NCI-H748 treated with DMSO at 0.1 percent for 48 hours (cell line): ENCODE measurements around the gene TRIP11.
A peak's percentile ranks its signal among the peaks of the same experiment; 100 is the strongest.
"Not testable (repeated sequence)": the region's sequence is repeated elsewhere in the genome, so short reads cannot be mapped to it uniquely, and the experiment has no call there.

ENCODE experiments used
- DNase-seq: peaks from one replicate; lab custom pipeline; 2025; lab: John Stamatoyannopoulos, UW

The TRIP11 gene

GRCh38 chr14:92039719-92040430, at the start of gene TRIP11:
TRIP11 (minus strand) TSS chr14:92040059; CDS start chr14:92039685, 374 bp downstream.
- DNase-seq: peak; percentile 91

- DNase-seq: no peak
These were observed 48.6 kb upstream of the TRIP11 start for GRCh38 chr14:92088494-92088893.

GRCh38 chr14:92074555-92074954, 34.7 kb upstream of the TRIP11 start:
- no peak for DNase-seq

- no peak for DNase-seq
These were observed 18.4 kb upstream of the TRIP11 start for GRCh38 chr14:92058006-92058917.

- no peak for DNase-seq
These were observed 9.9 kb upstream of the TRIP11 start for GRCh38 chr14:92049781-92050180.

GRCh38 chr14:92049221-92049620, 9.4 kb upstream of the TRIP11 start:
- not testable (repeated sequence) for DNase-seq

- DNase-seq: not testable (repeated sequence)
These were observed 6.0 kb upstream of the TRIP11 start for GRCh38 chr14:92045904-92046303.

- not testable (repeated sequence) for DNase-seq
These were observed 1.9 kb upstream of the TRIP11 start for GRCh38 chr14:92041766-92042165.

GRCh38 chr14:92041203-92041602, 1.3 kb upstream of the TRIP11 start:
- no peak for DNase-seq

GRCh38 chr14:92040431-92041051, 682 bp upstream of the TRIP11 start:
- peak; percentile 42 for DNase-seq

GRCh38 chr14:92039063-92039718, 668 bp downstream of the TRIP11 start:
- DNase-seq: peak; percentile 71

GRCh38 chr14:92037989-92038388, 1.9 kb downstream of the TRIP11 start:
- DNase-seq: no peak

GRCh38 chr14:92035890-92036289, 4.0 kb downstream of the TRIP11 start:
- no peak for DNase-seq

GRCh38 chr14:92033906-92034687, 5.8 kb downstream of the TRIP11 start:
- no peak for DNase-seq

GRCh38 chr14:92033433-92033832, 6.4 kb downstream of the TRIP11 start:
- no peak for DNase-seq

- DNase-seq: no peak
These were observed 13.2 kb downstream of the TRIP11 start for GRCh38 chr14:92026548-92027190.

GRCh38 chr14:92022036-92022435, 17.8 kb downstream of the TRIP11 start:
- DNase-seq: no peak

- DNase-seq: no peak
These were observed 18.3 kb downstream of the TRIP11 start for GRCh38 chr14:92021523-92021922.

GRCh38 chr14:92014040-92014439, 25.8 kb downstream of the TRIP11 start:
- no peak for DNase-seq

GRCh38 chr14:92012121-92012748, 27.6 kb downstream of the TRIP11 start:
- DNase-seq: no peak
